Uterus (tissue), 2 donors: ENCODE data around the gene IL1RAP.

Experiments
- CTCF ChIP-seq, 4 experiments: fragments of 200-600 bp in 2 of 4; fragments of 450-650 bp in 2 of 4; sonication (generic) in 2 of 4; IDR thresholded peaks; one replicate each; pipeline ENCODE4 v1.5.1; 2016 to 2019; ENCODE audit warnings: antibody characterized with exemption in 4 of 4, mild to moderate bottlenecking in 2 of 4, moderate library complexity in 1 of 4
- POLR2A ChIP-seq, 2 donors: fragments of 450-650 bp; IDR thresholded peaks; one replicate each; pipeline ENCODE4 v1.6.1; 2016; ENCODE audit warnings: antibody characterized with exemption in 2 of 2, mild to moderate bottlenecking in 1 of 2, moderate library complexity in 1 of 2

GRCh38 chr3:190552969-190553759 lies 39.3 kb downstream of the IL1RAP start:
- TF ChIP-seq POLR2A (IDR thresholded peaks at IDR 0.05) (no peak), CTCF (IDR thresholded peaks at IDR 0.05) (no peak)
